Left lung (tissue), 10 donors: ENCODE measurements around the gene CLASP1. TPM values are rescaled to one million over a fixed set of nuclear protein-coding genes. Genes with fewer than 3 reads are reported as not detected.

Experiments
- ATAC-seq: fragments of 200-7000 bp; cut with Tn5 transposase; one replicate; pipeline ENCODE4 v1.9.1; 2020; ENCODE audit warnings: moderate library complexity
- DNase-seq, 4 donors: peaks; one replicate each; pipeline ENCODE4 v3.0.0-alpha.2; 2013 to 2020
- H3K27ac ChIP-seq, 2 donors: fragments of 200-600 bp; sonication (generic) in 1 of 2; one replicate each; pipeline versions ENCODE4 v1.5.0 to v1.8.0; 2020 to 2021
- H3K27me3 ChIP-seq, 2 donors: fragments of 200-600 bp; sonication (generic) in 1 of 2; one replicate each; pipeline versions ENCODE4 v1.5.0 to v1.8.0; 2020 to 2021
- H3K36me3 ChIP-seq, 2 donors: fragments of 200-600 bp; sonication (generic) in 1 of 2; one replicate each; pipeline versions ENCODE4 v1.5.0 to v1.8.0; 2020 to 2021
- H3K4me1 ChIP-seq, 2 donors: fragments of 200-600 bp; one replicate each; pipeline ENCODE4 v1.8.0; 2021
- H3K4me3 ChIP-seq, 2 donors: fragments of 200-600 bp; sonication (generic) in 1 of 2; one replicate each; pipeline versions ENCODE4 v1.5.0 to v1.8.0; 2020 to 2021; ENCODE audit warnings: mild to moderate bottlenecking in 1 of 2
- H3K9me3 ChIP-seq, 2 donors: fragments of 200-600 bp; sonication (generic) in 1 of 2; one replicate each; pipeline versions ENCODE4 v1.5.0 to v1.8.0; 2020 to 2021
- intact Hi-C, 2 donors: fragments of 100-400 bp; cut with DNase I; formaldehyde crosslinking; loops; one replicate each; pipeline versions ENCODE4 v1.11.2 to v1.14.2; 2022
- polyA plus RNA-seq, 6 donors: library from polyadenylated mRNA; unstranded; fragments of 120-200 nt; gene quantifications; one replicate each; pipeline ENCODE4 v1.2.1, GENCODE V29; 2013; ENCODE audit not compliant: insufficient read length in 6 of 6
- total RNA-seq, 2 donors: library from RNA; stranded (reverse); fragmentation: NEBNext Ultra II Directional; extraction: Animal tissue kit (Norgen Biotek cat#: 25700); gene quantifications; one replicate each; pipeline ENCODE4 v1.2.1, GENCODE V29; 2021
- TF ChIP-seq, protein P1 (sequence below), 2 donors: fragments of 200-600 bp; sonication (generic) in 1 of 2; IDR thresholded peaks; one replicate each; pipeline versions ENCODE4 v1.5.0 to v1.8.0; 2021; ENCODE audit warnings: antibody characterized with exemption in 2 of 2
- donor health status: DM: no; HTN: yes; CAD: no.
- donor health status: DM: no; HTN: no; CAD: no.

The CLASP1 gene
- total and polyA plus RNA-seq, 8 donors = 42.9 to 52.1 (median 48.7) TPM

DNA sequence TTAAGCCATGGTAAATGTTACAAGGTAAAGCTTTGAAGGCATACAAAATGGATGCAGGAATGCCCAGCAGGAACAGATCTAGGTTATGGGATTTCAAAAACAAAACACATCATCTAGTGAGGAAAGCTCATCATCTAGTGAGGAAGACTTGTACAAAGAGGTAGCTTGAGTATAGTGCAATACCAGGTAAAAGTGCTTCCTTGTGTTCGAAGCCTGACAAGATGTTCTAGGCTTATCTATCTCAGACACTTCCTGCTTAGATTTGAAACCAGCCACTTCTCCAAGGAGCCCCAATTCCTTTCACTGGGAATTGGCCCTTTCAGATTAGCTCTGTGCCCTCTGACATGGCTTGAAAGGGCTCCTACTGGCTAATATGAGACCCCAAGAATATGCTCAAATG lies 73.0 kb downstream of the CLASP1 start:
- H3K9me3 ChIP-seq = no peaks in the 10 kb centered on the region
- TF ChIP-seq, protein P1, sequence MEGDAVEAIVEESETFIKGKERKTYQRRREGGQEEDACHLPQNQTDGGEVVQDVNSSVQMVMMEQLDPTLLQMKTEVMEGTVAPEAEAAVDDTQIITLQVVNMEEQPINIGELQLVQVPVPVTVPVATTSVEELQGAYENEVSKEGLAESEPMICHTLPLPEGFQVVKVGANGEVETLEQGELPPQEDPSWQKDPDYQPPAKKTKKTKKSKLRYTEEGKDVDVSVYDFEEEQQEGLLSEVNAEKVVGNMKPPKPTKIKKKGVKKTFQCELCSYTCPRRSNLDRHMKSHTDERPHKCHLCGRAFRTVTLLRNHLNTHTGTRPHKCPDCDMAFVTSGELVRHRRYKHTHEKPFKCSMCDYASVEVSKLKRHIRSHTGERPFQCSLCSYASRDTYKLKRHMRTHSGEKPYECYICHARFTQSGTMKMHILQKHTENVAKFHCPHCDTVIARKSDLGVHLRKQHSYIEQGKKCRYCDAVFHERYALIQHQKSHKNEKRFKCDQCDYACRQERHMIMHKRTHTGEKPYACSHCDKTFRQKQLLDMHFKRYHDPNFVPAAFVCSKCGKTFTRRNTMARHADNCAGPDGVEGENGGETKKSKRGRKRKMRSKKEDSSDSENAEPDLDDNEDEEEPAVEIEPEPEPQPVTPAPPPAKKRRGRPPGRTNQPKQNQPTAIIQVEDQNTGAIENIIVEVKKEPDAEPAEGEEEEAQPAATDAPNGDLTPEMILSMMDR (IDR thresholded peaks at IDR 0.05) = no peak
- H3K4me1 ChIP-seq = peaks cover 0 to 18% of the 10 kb centered on the region in 2 donors
- intact Hi-C loops = no loop called here
- no peak overlapping the region for H3K27ac ChIP-seq
- no peak for DNase-seq
- no peaks in the 10 kb centered on the region for H3K36me3 ChIP-seq
- H3K4me3 ChIP-seq = no peak overlapping the region
- H3K27me3 ChIP-seq = no peaks in the 10 kb centered on the region
- ATAC-seq = no peak

GRCh38 chr2:121575800-121576199 lies 73.5 kb downstream of the CLASP1 start:
- Histone ChIP-seq H3K36me3 (no peaks in the 10 kb centered on the region), H3K27ac (no peak overlapping the region), H3K4me1 (peaks cover 0 to 18% of the 10 kb centered on the region in 2 donors), H3K27me3 (no peaks in the 10 kb centered on the region), H3K4me3 (no peak overlapping the region), H3K9me3 (no peaks in the 10 kb centered on the region)
- DNase-seq = no peak
- no peak for ATAC-seq
- TF ChIP-seq, protein P1 (IDR thresholded peaks at IDR 0.05) = no peak
- intact Hi-C loops = no loop called here

DNA sequence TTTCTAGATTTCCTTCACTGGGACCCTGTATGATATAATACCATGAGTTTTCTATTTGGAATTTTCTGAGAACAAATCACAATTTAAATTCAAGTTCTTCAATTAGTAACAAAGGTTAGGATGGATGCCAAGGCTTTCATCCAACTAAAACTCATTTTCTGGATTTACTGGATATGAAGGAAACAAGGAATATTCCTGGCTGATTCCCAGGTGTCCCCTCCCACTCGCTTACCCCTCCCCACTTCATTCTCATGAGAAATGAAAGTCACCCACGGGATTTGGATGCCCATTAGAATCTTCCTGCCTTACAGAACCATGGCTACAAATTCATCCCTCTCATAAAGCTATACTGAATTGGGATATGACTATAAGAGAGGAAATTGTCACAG lies 78.6 kb downstream of the CLASP1 start:
- no peak overlapping the region for H3K4me3 ChIP-seq
- H3K4me1 ChIP-seq = peaks cover 0 to 7% of the 10 kb centered on the region in 2 donors
- ATAC-seq (no peak), DNase-seq (no peak)
- no peaks in the 10 kb centered on the region for H3K27me3 ChIP-seq
- H3K27ac ChIP-seq = no peak overlapping the region
- no peaks in the 10 kb centered on the region for H3K9me3 ChIP-seq
- intact Hi-C loops = no loop called here
- no peaks in the 10 kb centered on the region for H3K36me3 ChIP-seq
- TF ChIP-seq, protein P1 (IDR thresholded peaks at IDR 0.05) = no peak

GRCh38 chr2:121570036-121570666 lies 79.1 kb downstream of the CLASP1 start:
- H3K36me3 ChIP-seq = no peaks in the 10 kb centered on the region
- TF ChIP-seq, protein P1 (IDR thresholded peaks at IDR 0.05) = no peak
- ATAC-seq (no peak), DNase-seq (no peak)
- no peaks in the 10 kb centered on the region for H3K27me3 ChIP-seq
- no peak overlapping the region for H3K4me3 ChIP-seq
- H3K4me1 ChIP-seq = peaks cover 0 to 12% of the 10 kb centered on the region in 2 donors
- intact Hi-C loops = no loop called here
- no peaks in the 10 kb centered on the region for H3K9me3 ChIP-seq
- no peak overlapping the region for H3K27ac ChIP-seq

GRCh38 chr2:121567957-121568409 lies 81.3 kb downstream of the CLASP1 start:
- no peaks in the 10 kb centered on the region for H3K36me3 ChIP-seq
- no peaks in the 10 kb centered on the region for H3K9me3 ChIP-seq
- intact Hi-C loops = no loop called here
- H3K27me3 ChIP-seq = no peaks in the 10 kb centered on the region
- DNase-seq (no peak), ATAC-seq (no peak)
- no peak overlapping the region for H3K27ac ChIP-seq
- TF ChIP-seq, protein P1 (IDR thresholded peaks at IDR 0.05) = no peak
- H3K4me1 ChIP-seq = peaks cover 0 to 15% of the 10 kb centered on the region in 2 donors
- H3K4me3 ChIP-seq = no peak overlapping the region
